HK-2 (cell line): ENCODE measurements around the gene RAB29.
"Not testable (repeated sequence)": the region's sequence is repeated elsewhere in the genome, so short reads cannot be mapped to it uniquely, and the experiment has no call there.

Experiments
- DNase-seq: peaks from one replicate; pipeline ENCODE4 v3.0.0-alpha.2; 2018; ENCODE audit not compliant: unreplicated experiment

RAB29 gene, protein sequence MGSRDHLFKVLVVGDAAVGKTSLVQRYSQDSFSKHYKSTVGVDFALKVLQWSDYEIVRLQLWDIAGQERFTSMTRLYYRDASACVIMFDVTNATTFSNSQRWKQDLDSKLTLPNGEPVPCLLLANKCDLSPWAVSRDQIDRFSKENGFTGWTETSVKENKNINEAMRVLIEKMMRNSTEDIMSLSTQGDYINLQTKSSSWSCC

DNA sequence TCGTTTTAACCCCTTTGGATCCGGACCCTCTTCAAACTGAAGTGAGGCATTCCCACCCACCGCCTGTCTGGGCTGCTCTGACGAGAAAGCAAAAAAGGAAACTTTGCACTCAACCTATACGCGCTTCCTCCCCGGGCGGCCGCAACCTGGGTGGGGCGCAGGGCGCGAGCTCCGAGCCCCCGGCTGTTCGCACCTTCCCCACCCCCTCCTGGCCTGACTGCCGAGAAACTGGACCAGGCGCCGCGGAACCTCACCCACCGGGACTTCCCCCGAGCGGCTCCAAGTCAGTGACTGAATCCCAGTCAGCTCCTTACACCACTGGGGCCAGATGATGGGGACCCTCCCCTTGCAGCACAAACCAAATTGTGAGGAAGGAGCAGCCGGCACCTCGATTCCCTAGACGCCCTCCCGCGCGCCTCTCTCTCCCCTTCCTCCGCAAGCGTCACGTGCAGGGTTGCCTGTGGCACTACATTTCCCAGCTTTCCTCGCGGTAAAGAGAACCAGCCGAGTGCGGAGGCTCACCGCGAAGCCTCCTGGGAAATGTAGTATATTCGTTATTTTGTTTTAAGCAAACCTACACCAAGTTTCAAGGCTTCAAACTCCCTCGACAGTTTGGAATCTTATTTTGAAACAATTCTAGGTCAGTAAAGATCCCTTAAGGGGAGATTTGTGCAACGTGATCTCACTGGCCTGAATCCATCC lies at the start of gene RAB29:
Gene RAB29 (minus strand): TSS at position 468 of the 702 bp plus-strand sequence. CDS start 526 bp downstream, outside the sequence.
- DNase-seq = peak; percentile 79

DNA sequence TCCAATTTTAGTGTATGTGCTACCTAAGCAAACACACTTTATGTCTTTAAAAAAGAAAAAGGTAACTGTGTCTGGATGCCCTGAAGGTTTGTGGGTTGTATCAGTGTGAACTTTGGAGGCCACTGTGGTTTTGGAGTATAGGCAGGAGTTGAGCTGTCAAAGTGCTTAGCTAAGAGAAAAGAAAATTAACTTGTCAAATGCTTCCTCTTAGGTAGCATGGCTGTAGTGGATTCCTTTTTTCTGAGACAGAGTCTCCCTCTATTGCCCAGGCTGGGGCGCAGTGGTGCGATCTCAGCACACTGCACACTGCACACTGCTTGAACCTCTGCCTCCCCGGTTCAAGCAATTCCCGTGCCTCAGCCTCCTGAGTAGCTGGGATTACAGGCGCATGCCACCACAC lies 48.9 kb upstream of the RAB29 start:
- no peak for DNase-seq

DNA sequence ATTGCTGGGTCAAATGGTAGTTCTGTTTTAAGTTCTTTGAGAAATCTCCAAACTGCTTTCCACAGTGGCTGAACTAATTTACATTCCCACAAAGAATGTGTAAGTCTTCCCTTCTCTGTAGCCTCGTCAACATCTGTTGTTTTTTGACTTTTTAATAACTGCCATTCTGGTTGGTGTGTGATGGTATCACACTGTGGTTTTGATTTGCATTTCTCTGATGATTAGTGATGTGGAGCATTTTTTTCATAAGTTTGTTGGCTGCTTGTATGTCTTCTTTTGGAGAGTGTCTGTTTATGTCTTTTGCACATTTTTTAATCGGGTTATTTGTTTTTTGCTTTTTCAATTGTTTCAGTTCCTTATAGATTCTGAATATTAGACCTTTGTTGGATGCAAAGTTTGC lies 48.0 kb upstream of the RAB29 start:
- DNase-seq = not testable (repeated sequence)

DNA sequence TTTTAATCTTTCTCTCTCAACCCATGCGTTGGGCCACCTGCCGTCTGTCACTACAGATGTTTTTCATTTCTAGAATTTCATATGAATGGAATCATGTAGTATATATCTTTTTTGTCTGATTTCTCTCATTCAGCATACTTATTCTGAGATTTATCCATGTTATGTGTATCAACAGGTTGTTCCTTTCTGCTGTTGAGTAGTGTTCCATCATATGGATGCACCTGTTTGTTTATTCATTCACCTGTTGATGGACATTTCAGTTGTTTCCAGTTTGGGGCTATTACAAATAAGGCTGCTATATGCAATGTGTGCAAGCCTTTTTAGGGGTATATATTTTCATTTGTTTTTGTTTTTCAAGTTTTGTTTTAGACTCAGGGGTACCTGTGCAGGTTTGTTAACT lies 47.1 kb upstream of the RAB29 start:
- no peak for DNase-seq

DNA sequence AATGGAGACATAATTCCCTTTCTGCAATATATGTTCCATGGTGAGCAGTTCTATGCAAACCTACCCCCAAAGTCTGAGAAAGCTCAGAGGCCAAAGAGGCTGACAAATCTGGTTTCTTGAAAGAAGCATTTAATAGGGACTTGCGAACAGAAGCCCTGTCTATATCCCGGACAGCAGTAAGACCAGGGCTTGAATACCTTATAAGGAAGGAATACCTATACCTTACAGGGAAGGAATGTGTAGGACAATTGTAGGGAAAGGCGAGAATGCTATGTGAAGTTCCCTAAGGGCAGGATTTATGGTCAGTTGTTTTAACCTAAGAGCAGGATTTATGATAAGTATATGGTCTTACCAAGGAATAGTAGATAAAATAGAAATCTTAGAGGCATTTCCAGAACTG lies 42.7 kb upstream of the RAB29 start:
- no peak for DNase-seq

DNA sequence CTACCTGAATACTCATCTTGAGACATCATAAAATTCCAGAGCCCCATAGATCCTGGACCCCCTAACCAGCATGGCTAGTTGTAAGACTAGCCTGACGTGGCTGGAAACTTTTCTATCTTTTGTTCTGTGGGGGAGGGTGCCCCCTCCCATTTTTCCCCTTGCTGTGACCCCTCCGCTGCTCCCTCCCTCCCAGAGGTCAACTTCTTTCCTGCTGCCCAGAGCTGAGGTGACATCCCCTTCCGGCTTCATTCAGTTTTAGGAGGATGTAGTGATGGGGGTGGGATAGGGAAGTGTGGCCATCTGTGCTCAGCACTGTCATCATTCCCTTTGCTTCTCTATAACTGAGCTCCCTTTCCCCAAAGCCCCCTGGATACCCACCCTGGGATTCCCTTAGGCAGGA lies 42.1 kb upstream of the RAB29 start:
- no peak for DNase-seq

DNA sequence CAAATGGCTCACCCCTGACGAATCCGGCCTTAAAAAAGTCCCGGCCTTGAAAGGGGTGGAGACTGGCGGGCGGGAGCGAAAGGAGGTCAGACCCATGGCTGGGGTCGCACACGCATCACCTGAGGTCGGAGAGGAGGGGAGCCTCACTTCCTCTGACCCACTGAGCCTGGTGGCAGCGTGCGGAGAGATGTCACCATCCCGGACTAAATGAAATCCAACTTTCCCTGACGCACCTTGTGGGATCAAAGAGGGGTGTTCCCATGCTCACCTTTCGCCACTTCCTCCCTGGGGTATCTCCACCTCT lies 38.4 kb upstream of the RAB29 start:
- DNase-seq = no peak

DNA sequence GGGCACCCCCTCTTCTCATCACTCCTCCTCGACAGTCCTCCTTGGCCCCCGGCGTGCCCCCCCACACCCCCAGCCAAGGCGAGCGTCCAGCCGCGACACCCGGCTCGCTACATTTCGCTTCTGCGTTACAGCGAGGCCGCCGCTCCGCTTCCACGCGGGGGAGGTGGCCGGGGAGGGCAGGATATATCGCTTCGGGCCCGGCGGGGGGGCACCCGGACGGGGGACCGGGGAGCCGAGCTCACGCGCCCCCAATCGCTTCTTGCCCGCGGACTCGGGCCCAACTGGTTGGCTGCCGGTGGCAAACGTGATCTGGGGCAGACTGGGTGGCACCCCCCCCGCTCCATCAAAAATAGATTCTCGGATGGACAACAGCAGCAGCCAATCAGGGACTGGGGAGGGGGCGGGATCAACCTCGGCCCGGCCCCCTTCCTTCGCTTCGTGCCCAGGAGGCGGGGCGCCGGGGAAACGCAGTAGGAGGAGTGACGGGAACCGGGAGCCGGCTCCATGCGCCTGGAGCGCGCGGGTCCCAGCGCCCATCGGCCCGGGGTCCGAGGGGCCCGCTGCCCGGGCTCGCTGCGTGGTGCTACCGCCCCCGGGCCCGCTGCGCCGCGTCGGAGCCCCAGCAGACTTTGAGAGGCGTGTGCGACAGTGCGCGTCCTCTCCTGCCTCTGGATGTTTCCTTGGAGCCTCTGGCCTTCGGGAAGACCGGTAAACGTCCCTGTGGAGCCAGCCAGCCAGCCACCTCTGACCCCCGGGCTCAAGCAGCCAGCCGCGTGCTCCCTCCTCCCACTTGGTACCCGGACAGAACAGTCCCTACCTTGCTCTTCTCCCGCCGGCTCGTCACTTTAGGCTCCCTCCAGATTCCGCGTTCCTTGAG lies 37.8 kb upstream of the RAB29 start, which contains the start of gene SLC41A1:
Gene SLC41A1 (minus strand): TSS at position 321 of the 877 bp plus-strand sequence. CDS start 2,757 bp downstream, outside the sequence.
- peak; percentile 97 for DNase-seq

DNA sequence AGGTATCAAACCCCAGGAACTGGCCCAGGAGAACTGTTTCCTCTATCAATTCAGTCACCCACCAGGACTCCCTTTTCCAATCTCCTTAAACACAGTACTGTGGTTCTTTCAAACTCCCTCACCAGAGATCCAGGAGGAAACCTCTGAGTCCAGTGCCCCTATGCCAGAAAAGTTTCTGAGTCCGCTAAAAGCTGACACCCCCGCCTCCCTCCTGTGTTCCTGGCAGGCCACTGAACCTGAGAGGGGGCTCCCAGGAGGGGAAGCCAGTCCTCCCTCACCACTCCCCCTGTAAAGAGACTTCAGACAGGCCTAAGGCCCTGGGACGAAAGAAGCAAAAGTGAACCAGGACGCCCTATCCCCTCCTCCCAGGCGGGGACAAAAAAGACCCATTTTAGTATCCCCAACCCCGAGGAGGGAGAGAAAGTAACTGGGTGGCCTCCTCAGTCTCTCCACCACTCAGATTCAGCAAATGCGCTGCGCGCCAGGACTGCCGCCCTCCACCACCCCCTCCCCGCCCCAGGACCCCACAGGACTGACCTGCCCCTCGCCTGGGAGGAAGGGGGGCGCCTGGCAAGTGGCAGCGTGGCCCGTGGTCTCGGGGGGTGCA lies 37.1 kb upstream of the RAB29 start:
- DNase-seq = peak; percentile 51

DNA sequence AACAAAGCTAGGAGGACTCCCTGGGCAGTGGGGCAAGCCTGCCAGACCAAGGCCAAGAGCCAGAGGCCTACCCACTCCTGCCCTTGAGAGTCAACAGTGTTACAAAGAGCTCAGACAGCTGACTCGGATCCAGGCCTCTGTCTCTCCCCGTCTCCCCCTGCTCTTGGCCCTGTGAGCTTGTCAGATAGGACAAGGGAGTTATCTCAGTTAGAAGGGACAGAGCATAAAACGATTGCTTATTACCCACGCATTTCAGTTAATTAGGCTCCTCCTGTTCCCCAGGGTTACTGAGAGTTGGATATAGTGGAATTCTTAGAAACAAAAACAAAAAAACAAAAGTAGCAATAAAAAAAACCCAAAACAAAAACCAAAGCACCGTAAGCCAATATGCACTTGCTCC lies 36.4 kb upstream of the RAB29 start:
- DNase-seq = no peak

DNA sequence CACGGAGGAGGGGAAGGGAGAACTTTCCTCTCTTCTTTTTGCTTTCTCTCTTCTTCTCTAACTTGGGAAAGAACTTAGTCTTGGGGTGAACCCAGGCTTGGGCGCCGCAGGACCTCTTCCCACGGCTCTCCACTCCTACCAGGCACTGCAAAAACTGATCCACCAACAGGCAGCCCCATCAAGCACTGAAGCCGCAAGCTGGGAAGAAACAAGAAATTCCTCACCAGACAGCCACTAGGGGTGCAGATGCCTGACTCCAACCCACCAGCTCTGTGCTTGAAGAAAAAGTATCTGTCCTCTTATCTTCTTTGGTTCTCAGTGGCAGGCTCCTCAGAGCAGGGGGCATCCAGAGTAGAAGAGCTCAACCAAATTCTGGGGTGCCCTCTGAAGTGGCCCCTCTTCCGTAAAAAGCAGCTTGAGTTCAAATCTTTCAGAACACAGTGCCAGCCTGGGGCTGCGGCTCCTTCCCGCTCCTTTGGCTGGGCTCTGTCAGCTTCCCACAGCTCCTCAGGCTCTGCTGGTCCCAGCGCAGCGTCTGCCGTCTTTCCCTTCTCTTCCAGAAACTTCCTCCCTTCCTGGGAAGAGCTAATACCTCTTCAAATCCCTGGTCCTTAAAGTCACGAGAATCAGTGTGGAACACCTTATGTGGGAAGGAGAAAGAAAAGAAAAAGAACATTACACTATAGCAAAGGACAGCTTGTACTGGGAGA lies 35.3 kb upstream of the RAB29 start:
- no peak for DNase-seq

DNA sequence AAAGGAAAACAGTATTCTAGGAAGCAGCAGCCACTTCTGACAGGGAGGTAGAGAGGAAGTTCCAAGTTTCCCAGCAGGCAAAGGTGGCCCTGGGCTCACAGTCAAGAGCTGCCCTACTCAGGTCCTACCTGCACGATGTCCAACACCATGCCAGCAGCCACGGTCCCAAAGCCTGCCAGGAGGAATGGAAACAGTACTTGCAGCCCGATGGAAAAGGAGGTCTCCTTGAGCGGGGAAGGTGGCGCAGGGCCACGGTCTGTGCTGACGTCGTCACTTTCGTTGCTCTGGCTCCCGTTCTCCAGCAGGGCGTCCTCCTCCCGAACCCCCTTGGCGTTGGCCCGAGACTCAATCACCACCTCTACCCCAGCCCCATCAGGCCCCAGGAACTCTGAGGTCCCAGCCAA lies 34.7 kb upstream of the RAB29 start:
- DNase-seq = no peak

DNA sequence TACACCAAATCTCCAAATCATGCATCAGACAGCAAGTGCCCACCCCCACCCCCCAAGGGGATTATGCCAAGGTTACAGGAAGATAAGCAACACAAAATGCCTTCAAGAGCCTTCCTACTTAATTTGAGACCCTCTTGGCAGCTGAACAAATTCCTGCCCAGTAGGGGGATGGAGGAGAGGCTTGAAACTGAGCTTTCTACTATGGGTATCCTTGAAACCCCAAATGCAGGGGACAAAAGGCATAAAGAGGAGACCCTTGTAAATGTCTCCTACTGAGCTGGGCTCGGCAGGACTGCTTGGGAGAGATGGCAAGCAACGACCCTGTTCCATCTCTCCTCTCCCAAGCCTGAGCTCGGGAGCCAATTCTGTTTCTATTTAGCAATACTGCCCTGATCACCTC lies 34.2 kb upstream of the RAB29 start:
- no peak for DNase-seq

DNA sequence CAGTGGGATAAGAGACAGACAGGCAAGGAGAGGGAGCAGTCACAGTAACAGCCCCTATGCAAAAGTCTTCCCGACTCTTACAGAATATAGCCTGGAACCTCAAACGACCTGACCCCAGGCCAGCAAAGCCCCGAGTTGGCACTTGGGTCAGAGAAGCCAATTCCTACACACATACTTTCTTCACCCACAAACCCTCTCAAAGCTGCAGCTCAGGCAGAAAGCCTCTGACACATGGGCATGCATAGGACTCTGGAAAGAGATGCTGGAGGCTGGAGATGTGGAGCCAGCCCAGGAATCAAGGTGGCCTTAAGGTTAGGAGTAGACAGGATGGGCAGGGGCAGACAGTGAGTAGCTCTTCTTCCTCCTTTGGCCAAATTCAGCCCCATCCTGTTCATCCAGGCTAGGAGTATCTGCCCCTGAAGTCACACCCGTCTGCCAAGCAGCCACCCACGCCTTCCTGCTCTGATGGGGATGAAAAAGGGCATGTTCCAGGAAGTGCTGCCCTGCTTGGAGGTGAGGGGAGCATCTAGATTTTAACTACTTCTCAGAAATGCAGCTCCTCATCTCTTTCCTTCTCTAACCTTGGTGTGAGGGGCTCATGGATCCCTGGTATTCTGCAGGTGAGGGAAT lies 29.9 kb upstream of the RAB29 start:
- DNase-seq = no peak

DNA sequence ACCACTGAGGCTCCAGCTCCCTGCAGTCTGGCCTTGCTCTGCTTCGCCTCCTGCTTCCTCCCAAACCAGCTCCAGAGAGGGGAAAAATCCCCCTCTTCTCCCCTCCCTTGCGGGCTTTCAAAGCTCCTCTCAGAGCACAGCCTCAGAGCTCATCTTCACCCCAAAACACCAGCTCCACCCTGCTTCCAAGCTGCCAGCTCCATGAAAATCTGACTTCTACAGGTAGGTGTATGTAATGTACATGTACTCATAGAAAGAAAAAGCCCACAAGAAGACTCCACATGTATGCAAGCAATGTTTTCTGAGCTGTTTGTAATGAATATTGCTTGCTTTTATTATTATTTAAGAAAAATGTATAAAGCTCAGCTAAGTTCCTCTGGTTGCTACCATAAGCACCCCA lies 29.3 kb upstream of the RAB29 start:
- DNase-seq = no peak

DNA sequence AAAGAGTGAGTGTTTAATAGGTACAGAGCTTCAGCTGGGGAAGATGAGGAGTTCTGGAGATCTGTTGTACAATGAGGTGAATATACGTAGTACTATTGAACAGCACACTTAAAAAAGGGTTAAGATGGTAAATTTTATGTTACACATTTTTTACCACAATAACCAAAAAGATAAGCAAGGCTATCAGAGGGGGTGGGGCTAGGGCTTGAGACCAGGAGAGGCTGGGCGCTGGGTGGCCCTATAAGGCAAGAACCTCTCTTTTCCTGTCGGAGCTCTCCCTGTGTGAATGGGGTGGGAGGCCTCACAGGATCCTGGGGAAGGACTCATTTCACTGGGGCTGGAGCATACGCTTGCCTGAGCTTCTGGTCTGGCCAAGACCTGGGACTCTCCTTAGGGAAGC lies 28.7 kb upstream of the RAB29 start:
- DNase-seq = no peak

DNA sequence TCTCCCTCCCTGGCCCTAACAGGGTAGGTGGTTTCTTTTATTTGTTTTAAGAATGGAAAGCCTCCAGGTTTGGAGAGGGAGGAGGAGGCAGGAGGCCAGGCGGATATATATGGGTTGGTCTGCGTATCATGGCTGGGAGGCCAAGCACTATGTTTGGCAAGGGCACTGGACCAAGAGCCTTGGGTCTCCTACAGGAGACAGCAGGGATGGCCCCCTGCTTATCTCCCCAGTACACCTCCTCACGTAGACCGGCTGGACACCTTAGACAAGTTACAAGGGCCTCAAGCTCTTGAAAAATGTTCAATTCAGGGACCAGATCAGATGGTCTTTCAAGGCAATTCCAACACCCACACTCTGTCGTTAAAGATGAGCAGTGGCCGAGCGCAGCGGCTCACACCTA lies 26.8 kb upstream of the RAB29 start:
- no peak for DNase-seq

DNA sequence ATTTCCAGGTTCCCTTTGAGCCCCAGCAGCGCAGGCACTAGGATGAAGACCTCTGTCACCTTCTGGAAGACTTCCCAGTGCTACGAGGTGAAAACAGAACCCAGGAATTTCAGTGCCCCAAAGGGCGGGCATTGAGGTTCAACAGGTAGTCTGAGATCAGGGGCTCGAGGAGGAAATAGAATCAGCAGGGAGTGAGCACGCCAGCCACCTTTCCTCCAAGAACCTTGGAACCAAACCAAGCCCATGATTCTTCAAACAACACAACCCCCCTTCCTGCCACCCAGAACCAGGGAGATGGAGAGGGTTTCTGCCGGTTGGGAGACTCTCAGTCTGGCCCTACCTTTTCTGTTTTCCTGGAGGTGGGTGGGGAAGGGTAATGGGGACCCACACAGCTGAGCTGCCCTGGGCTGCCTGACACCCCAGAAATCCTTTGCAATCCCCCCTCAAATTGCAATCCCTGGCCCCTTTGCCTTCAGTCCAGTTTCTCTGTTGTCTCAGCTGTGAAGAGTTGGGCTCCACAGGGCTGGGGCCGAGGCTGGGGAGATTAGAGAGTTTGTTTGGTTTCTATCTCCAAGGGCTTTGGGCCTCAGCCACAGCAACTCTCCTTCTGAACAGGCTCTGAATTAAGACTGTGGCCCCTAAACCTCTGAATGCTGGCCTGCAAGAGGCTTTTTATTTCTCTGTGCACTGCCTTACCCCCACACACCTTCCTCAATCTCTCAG lies 25.9 kb upstream of the RAB29 start:
- no peak for DNase-seq

DNA sequence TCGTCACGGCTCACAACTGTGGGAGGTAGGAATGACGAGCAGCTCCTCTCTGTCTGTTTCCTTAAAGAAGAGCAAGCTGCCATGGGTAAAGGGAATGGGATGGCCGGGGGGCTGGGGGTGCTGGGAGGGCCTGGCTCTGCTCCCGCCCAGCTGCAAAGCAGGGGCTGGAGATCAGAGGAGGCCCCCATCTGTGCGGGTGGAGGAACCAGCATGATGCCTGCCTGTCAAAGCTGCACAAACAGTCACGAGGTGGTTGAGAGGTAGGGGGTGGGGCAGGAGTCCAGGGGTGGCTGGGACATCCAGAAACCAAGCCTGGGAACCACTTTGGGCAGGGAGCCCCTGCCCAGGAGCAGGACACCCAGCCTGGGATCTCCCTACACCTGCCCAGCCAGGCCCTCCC lies 25.1 kb upstream of the RAB29 start:
- DNase-seq = no peak

DNA sequence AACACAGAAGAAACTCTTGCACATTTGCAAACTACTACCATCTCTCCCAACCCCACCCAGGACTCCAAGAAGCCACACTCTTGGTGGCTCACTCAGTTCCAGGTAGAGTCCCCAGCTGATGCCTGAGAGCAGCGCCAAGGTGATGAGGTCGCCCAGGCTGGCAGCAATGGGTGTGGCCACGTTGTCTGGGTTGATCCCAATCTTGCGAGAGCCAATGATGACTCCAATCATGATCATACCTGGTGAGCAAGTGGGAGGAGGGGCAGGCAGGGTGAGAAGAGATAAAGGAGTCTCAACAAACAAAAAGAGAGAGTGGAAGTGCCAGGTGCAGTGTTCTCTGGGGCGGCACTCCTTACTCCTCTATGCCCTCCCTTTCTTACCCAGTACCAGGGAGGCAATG lies 23.3 kb upstream of the RAB29 start:
- no peak for DNase-seq

DNA sequence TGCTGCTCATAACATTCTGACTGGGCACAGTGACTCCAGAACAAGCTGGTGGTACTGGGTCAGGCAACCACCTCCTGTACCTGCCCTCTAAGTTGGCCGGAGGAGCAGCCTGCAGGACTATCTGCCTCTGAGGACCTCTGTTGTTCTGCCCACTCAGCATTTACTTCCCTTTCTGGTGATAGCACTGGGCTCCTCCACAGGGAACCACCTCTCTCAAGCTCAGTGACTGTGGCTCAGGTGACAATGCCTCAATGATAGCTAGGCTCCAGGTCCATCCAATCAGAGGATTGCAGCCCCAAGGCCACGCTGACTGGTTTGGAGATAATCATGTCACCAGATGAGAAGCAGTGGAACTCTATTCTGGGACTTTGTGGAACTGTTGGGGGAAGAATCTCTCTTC lies 21.9 kb upstream of the RAB29 start:
- no peak for DNase-seq
